ENCODE results near the gene SPESP1.
"Not testable (repeated sequence)": the region's sequence is repeated elsewhere in the genome, so short reads cannot be mapped to it uniquely, and the experiment has no call there.

SPESP1 gene

DNA sequence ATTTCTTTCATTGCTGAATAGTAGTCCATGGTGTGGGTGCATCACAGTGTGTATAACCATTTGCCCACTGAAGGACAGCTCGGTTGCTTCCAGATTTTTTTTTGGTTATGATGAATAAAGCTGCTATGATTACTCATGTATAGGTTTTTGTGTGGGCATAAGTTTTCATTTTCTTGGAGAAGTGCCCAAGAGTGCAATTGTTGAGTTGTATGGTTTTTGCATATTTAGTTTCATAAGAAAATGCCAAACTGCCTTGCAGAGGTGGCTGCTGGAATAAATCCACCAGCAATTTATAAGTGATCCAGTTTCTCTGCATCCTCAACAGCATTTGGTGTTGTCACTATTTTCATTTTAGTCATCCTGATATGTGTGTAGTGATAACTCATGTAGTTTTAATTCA lies 8.4 kb upstream of the SPESP1 start:
- Histone ChIP-seq H3K4me3 (ENCODE audit: low read length) (no peak overlapping the region), H3K4me1 (ENCODE audit: control insufficient read depth, insufficient read depth, low read length) (no peaks in the 10 kb centered on the region), H3K36me3 (ENCODE audit: control insufficient read depth, insufficient read depth, low read length) (no peaks in the 10 kb centered on the region)

DNA sequence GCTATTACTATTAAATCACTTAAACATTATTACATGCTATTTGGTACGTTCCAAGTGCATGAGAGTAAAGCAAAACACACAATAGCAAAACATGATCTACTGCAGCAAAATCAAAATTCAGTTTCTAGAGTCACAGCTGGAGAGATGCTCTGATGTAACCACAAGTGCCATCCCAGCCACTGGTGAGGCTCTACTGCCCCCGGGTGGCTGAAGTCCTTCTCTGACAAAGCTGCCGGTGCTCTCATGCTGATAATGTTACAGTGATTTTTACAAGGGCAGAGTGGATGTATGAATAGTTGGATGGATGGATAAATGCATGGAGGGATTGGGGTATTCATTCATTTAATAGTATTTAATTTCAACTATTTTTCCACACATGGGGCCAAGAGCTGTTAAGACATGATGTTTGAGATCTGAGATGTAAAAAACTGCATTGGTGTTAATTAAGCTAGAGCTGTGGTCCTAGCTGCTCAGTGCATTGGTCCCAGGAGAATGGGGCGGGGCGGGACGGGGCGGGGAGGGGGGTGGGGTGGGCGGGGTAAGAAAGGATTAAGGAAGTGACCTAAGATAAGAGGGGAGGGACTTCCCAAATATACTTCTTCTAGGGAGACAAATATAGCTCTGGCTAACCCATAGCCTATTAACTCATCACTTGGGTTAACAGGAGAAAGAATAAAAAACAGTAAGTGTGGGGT lies 5.3 kb upstream of the SPESP1 start:
- Histone ChIP-seq H3K27ac (ENCODE audit: low read depth, low read length) (no peak overlapping the region), H3K9ac (ENCODE audit: low read length) (no peak overlapping the region), H3K4me3 (ENCODE audit: low read length) (no peak overlapping the region), H3K27me3 (ENCODE audit: control insufficient read depth, insufficient read depth, low read length) (no peaks in the 10 kb centered on the region), H3K4me1 (ENCODE audit: control insufficient read depth, insufficient read depth, low read length) (no peaks in the 10 kb centered on the region), H3K36me3 (ENCODE audit: control insufficient read depth, insufficient read depth, low read length) (no peaks in the 10 kb centered on the region)

More for the DNA sequence above, 8.4 kb upstream of the SPESP1 start:
- no peaks in the 10 kb centered on the region for H3K27me3 ChIP-seq (ENCODE audit: control insufficient read depth, insufficient read depth, low read length)
- H3K9ac ChIP-seq (ENCODE audit: low read length): no peak overlapping the region
- no peak overlapping the region for H3K27ac ChIP-seq (ENCODE audit: low read depth, low read length)

DNA sequence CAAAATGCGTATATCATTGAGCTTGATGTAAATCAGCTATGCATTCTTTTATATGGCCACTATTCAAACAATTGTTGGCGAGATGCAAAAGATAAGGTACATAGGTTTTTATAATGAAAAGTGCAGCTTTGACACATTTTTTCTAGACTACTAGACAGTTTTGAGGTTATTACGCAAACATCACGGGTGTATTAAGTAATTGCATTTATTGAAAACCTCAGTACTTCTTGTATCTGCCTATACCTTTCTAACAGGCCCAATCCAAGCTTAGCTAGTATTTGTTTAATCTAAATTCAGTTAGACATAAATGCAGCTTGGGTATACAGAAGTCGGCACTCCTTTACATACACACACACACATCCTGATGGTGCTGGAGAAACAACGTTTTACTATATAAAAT lies 2.7 kb downstream of the SPESP1 start:
- no peak overlapping the region for H3K27ac ChIP-seq (ENCODE audit: low read depth, low read length)
- no peaks in the 10 kb centered on the region for H3K4me1 ChIP-seq (ENCODE audit: control insufficient read depth, insufficient read depth, low read length)
- no peak overlapping the region for H3K4me3 ChIP-seq (ENCODE audit: low read length)
- H3K36me3 ChIP-seq (ENCODE audit: control insufficient read depth, insufficient read depth, low read length): no peaks in the 10 kb centered on the region
- no peaks in the 10 kb centered on the region for H3K27me3 ChIP-seq (ENCODE audit: control insufficient read depth, insufficient read depth, low read length)
- H3K9ac ChIP-seq (ENCODE audit: low read length): no peak overlapping the region

- Histone ChIP-seq H3K27ac (ENCODE audit: low read depth, low read length) (no peak overlapping the region), H3K4me3 (ENCODE audit: low read length) (no peak overlapping the region), H3K27me3 (ENCODE audit: control insufficient read depth, insufficient read depth, low read length) (no peaks in the 10 kb centered on the region), H3K36me3 (ENCODE audit: control insufficient read depth, insufficient read depth, low read length) (no peaks in the 10 kb centered on the region), H3K4me1 (ENCODE audit: control insufficient read depth, insufficient read depth, low read length) (no peaks in the 10 kb centered on the region), H3K9ac (ENCODE audit: low read length) (no peak overlapping the region)
These were observed 4.0 kb downstream of the SPESP1 start for GRCh38 chr15:68934341-68934740.

DNA sequence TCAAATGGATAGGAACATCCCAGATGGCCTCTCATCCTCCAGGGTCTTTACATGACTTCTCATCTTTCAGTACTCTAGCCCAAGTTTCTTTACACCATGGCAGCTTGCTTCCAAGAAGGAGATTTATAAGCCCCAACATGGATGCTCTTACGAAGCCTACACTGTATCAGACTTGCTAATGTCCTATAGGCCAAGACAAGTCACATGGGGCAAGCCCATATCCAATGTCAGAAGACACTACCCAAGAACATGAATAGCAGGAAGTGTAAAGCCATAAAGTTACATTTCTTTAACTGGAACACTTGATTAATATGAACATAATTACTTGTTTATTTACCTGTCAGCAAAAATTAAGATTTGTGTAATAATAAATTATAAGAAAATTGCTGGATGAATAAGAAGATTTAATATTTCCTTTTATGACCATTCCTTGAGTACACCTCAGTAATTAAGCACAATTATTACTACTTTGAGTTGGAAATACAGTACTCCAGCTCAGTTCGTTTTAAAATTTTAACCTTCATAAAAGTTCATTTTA lies 5.1 kb downstream of the SPESP1 start:
- no peak overlapping the region for H3K4me3 ChIP-seq (ENCODE audit: low read length)
- no peaks in the 10 kb centered on the region for H3K4me1 ChIP-seq (ENCODE audit: control insufficient read depth, insufficient read depth, low read length)
- no peak overlapping the region for H3K9ac ChIP-seq (ENCODE audit: low read length)
- no peaks in the 10 kb centered on the region for H3K36me3 ChIP-seq (ENCODE audit: control insufficient read depth, insufficient read depth, low read length)
- H3K27ac ChIP-seq (ENCODE audit: low read depth, low read length): no peak overlapping the region
- H3K27me3 ChIP-seq (ENCODE audit: control insufficient read depth, insufficient read depth, low read length): no peaks in the 10 kb centered on the region

DNA sequence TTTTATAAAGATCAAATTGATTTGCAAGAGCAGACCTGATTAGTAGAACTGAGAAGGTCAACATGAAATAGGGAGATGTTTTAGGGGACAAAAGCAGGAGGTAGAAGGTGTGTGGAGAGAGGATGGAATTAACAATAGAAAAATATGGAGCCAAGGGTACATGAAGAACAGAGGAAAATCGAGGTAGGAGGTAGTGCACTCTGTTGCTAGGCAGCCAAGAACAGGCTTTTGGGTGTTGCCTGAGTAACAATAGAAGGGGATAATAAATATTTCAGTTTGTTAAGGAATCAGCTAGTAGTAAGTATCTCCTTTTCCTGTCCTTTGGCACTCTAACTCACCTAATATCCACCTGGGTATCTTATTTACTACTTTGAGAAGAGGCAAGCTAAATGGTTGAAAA lies 9.2 kb downstream of the SPESP1 start:
- H3K4me1 ChIP-seq (ENCODE audit: control insufficient read depth, insufficient read depth, low read length): no peaks in the 10 kb centered on the region
- no peak overlapping the region for H3K4me3 ChIP-seq (ENCODE audit: low read length)
- no peak overlapping the region for H3K9ac ChIP-seq (ENCODE audit: low read length)
- no peaks in the 10 kb centered on the region for H3K36me3 ChIP-seq (ENCODE audit: control insufficient read depth, insufficient read depth, low read length)
- no peaks in the 10 kb centered on the region for H3K27me3 ChIP-seq (ENCODE audit: control insufficient read depth, insufficient read depth, low read length)
- H3K27ac ChIP-seq (ENCODE audit: low read depth, low read length): no peak overlapping the region

DNA sequence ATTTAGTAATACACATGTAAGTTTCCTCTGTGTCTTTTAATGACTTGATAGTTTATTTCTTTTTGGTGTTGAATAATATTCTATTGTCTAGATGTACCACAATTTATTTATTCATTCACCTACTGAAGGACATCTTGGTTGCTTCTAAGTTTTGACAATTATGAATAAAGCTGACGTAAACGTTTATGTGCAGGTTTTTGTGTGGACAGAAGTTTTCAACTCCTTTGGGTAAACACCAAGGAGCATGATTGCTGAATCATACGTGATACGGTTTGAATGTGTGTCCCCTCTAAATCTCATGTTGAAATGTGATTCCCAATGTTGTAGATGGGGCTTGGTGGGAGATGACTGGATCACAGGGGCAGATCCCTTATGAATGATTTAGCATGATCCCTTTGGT lies 21.5 kb downstream of the SPESP1 start:
- Histone ChIP-seq H3K27ac (ENCODE audit: low read depth, low read length) (no peak overlapping the region), H3K36me3 (ENCODE audit: control insufficient read depth, insufficient read depth, low read length) (no peaks in the 10 kb centered on the region), H3K9ac (ENCODE audit: low read length) (no peak overlapping the region), H3K27me3 (ENCODE audit: control insufficient read depth, insufficient read depth, low read length) (no peaks in the 10 kb centered on the region), H3K4me1 (ENCODE audit: control insufficient read depth, insufficient read depth, low read length) (no peaks in the 10 kb centered on the region), H3K4me3 (ENCODE audit: low read length) (no peak overlapping the region)

DNA sequence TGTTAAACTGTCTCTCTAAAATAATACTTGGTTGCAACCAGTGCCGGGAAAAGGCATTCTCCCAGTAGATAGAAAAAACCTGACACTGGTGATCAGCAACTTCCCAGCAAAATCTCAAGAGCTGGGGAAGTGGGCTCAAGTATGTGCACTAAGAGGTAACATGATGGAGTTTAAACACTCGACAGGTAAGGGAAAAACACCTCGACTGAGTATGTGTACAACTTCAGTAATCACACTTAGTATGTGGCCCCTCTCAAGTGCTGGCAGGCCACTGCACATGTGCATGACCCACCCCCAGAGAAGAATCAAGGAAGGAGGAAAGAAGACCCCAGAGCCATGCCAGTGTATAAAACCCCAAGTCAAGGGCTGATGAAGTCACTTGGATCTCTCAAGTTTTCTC lies 27.4 kb downstream of the SPESP1 start:
- Histone ChIP-seq H3K4me3 (ENCODE audit: low read length) (no peak overlapping the region), H3K27me3 (ENCODE audit: control insufficient read depth, insufficient read depth, low read length) (no peaks in the 10 kb centered on the region), H3K36me3 (ENCODE audit: control insufficient read depth, insufficient read depth, low read length) (no peaks in the 10 kb centered on the region)

DNA sequence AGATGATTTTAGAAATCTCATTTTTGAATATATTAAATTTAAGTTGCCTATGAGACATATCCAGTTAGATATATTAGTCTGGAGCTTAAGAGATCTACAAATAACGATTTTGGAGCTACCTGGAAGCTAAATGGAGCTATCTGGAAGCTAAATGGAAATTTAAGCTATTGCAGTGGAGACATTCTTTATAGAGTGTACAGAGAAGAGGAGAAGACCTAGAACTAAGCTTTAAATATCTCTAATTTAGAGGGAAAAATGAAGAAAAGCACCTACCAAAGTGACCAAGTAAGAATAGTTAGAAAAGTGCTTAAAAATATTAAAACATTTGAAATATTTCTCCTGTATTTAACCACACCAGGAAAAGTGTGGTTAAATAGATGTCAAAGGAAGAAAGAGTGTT lies 28.3 kb downstream of the SPESP1 start:
- no peak overlapping the region for H3K27ac ChIP-seq (ENCODE audit: low read depth, low read length)

More for the DNA sequence above, 27.4 kb downstream of the SPESP1 start:
- Histone ChIP-seq H3K9ac (ENCODE audit: low read length) (no peak overlapping the region), H3K27ac (ENCODE audit: low read depth, low read length) (no peak overlapping the region), H3K4me1 (ENCODE audit: control insufficient read depth, insufficient read depth, low read length) (no peaks in the 10 kb centered on the region)

GRCh38 chr15:68962465-68962864 lies 32.1 kb downstream of the SPESP1 start:
- Histone ChIP-seq H3K4me3 (ENCODE audit: low read length) (no peak overlapping the region), H3K4me1 (ENCODE audit: control insufficient read depth, insufficient read depth, low read length) (no peaks in the 10 kb centered on the region), H3K27ac (ENCODE audit: low read depth, low read length) (no peak overlapping the region), H3K36me3 (ENCODE audit: control insufficient read depth, insufficient read depth, low read length) (no peaks in the 10 kb centered on the region), H3K27me3 (ENCODE audit: control insufficient read depth, insufficient read depth, low read length) (no peaks in the 10 kb centered on the region), H3K9ac (ENCODE audit: low read length) (no peak overlapping the region)

More for the DNA sequence above, 28.3 kb downstream of the SPESP1 start:
- H3K4me1 ChIP-seq (ENCODE audit: control insufficient read depth, insufficient read depth, low read length): no peaks in the 10 kb centered on the region
- H3K27me3 ChIP-seq (ENCODE audit: control insufficient read depth, insufficient read depth, low read length): no peaks in the 10 kb centered on the region
- no peak overlapping the region for H3K9ac ChIP-seq (ENCODE audit: low read length)
- H3K4me3 ChIP-seq (ENCODE audit: low read length): no peak overlapping the region
- no peaks in the 10 kb centered on the region for H3K36me3 ChIP-seq (ENCODE audit: control insufficient read depth, insufficient read depth, low read length)

GRCh38 chr15:68963719-68964118 lies 33.4 kb downstream of the SPESP1 start:
- not testable (repeated sequence) for H3K9ac ChIP-seq (ENCODE audit: low read length); H3K27ac ChIP-seq (ENCODE audit: low read depth, low read length); H3K36me3 ChIP-seq (ENCODE audit: control insufficient read depth, insufficient read depth, low read length); H3K4me1 ChIP-seq (ENCODE audit: control insufficient read depth, insufficient read depth, low read length); H3K4me3 ChIP-seq (ENCODE audit: low read length); H3K27me3 ChIP-seq (ENCODE audit: control insufficient read depth, insufficient read depth, low read length)

- no peak overlapping the region for H3K4me3 ChIP-seq (ENCODE audit: low read length)
- H3K27me3 ChIP-seq (ENCODE audit: control insufficient read depth, insufficient read depth, low read length): no peaks in the 10 kb centered on the region
- H3K4me1 ChIP-seq (ENCODE audit: control insufficient read depth, insufficient read depth, low read length): no peaks in the 10 kb centered on the region
- no peaks in the 10 kb centered on the region for H3K36me3 ChIP-seq (ENCODE audit: control insufficient read depth, insufficient read depth, low read length)
- no peak overlapping the region for H3K27ac ChIP-seq (ENCODE audit: low read depth, low read length)
- no peak overlapping the region for H3K9ac ChIP-seq (ENCODE audit: low read length)
These were observed 36.7 kb downstream of the SPESP1 start for GRCh38 chr15:68966996-68967395.

GRCh38 chr15:68967948-68968347 lies 37.6 kb downstream of the SPESP1 start:
- H3K9ac ChIP-seq (ENCODE audit: low read length): no peak overlapping the region

More at GRCh38 chr15:68967948-68968347, 37.6 kb downstream of the SPESP1 start:
- Histone ChIP-seq H3K27me3 (ENCODE audit: control insufficient read depth, insufficient read depth, low read length) (no peaks in the 10 kb centered on the region), H3K27ac (ENCODE audit: low read depth, low read length) (no peak overlapping the region), H3K4me3 (ENCODE audit: low read length) (no peak overlapping the region), H3K4me1 (ENCODE audit: control insufficient read depth, insufficient read depth, low read length) (peaks cover 5% of the 10 kb centered on the region), H3K36me3 (ENCODE audit: control insufficient read depth, insufficient read depth, low read length) (no peaks in the 10 kb centered on the region)
